SK-N-MC (cell line): ENCODE results near the gene CBX1.
A peak's percentile ranks its signal among the peaks of the same experiment; 100 is the strongest.

Source experiments
- DNase-seq: peaks from one replicate; pipeline ENCODE4 v3.0.0-alpha.2; 2011; ENCODE audit warnings: low read depth, low spot score
- H3K27ac ChIP-seq: fragments of 200-600 bp; sonication (generic); 2 replicates; pipeline ENCODE4 v1.5.1; 2016; ENCODE audit warnings: mixed run types
- H3K36me3 ChIP-seq: fragments of 200-600 bp; sonication (generic); 2 replicates; pipeline ENCODE4 v1.6.1; 2017; ENCODE audit warnings: antibody characterized with exemption, low read length, mixed read lengths; ENCODE audit not compliant: insufficient read depth
- H3K4me3 ChIP-seq: fragments of 200-600 bp; sonication (generic); 2 replicates; pipeline ENCODE4 v1.5.1; 2016
- H3K9ac ChIP-seq: fragments of 200-600 bp; sonication (generic); 2 replicates; pipeline ENCODE4 v1.8.0; 2017; ENCODE audit warnings: mixed run types, mixed read lengths; ENCODE audit not compliant: insufficient read length
- H3K9me3 ChIP-seq: fragments of 200-600 bp; sonication (generic); 2 replicates; pipeline ENCODE4 v1.6.1; 2017; ENCODE audit warnings: low read depth, mild to moderate bottlenecking, antibody characterized with exemption, low read length, moderate library complexity, mixed read lengths
- EZH2 ChIP-seq: fragments of 200-600 bp; sonication (generic); IDR thresholded peaks from one replicate; pipeline ENCODE4 v1.6.1; 2017; ENCODE audit warnings: antibody characterized with exemption
- FOXP2 ChIP-seq: optimal IDR thresholded peaks from 2 replicates; pipeline ENCODE3; 2011; ENCODE audit warnings: mild to moderate bottlenecking, moderate library complexity; ENCODE audit not compliant: insufficient read depth; ENCODE audit errors: extremely low read length, control extremely low read depth
- POLR2AphosphoS5 ChIP-seq: IDR thresholded peaks from 2 replicates; pipeline ENCODE4 v1.6.1; 2012; ENCODE audit warnings: mild to moderate bottlenecking, low read depth, low read length, borderline replicate concordance

CBX1 gene

GRCh38 chr17:48143629-48144028 is 42.4 kb upstream of the CBX1 start:
- H3K27ac ChIP-seq: no peak overlapping the region
- no peak overlapping the region for H3K4me3 ChIP-seq
- DNase-seq: no peak
- H3K36me3 ChIP-seq: no peaks in the 10 kb centered on the region
- no peak overlapping the region for H3K9ac ChIP-seq
- no peaks in the 10 kb centered on the region for H3K9me3 ChIP-seq
- TF ChIP-seq FOXP2: no peak
- no peak for TF ChIP-seq EZH2
- TF ChIP-seq POLR2AphosphoS5: no peak

- H3K9ac ChIP-seq: no peak overlapping the region
- TF ChIP-seq POLR2AphosphoS5 (no peak), EZH2 (no peak), FOXP2 (no peak)
- H3K4me3 ChIP-seq: no peak overlapping the region
- H3K9me3 ChIP-seq: no peaks in the 10 kb centered on the region
- H3K36me3 ChIP-seq: no peaks in the 10 kb centered on the region
- H3K27ac ChIP-seq: no peak overlapping the region
- no peak for DNase-seq
These were observed 38.7 kb upstream of the CBX1 start for GRCh38 chr17:48139944-48140343.

GRCh38 chr17:48137656-48138055 is 36.4 kb upstream of the CBX1 start:
- Histone ChIP-seq H3K27ac (no peak overlapping the region), H3K9ac (no peak overlapping the region), H3K4me3 (no peak overlapping the region), H3K36me3 (no peaks in the 10 kb centered on the region), H3K9me3 (no peaks in the 10 kb centered on the region)
- DNase-seq: no peak
- TF ChIP-seq FOXP2 (no peak), POLR2AphosphoS5 (no peak), EZH2 (no peak)

GRCh38 chr17:48134912-48135480 is 33.7 kb upstream of the CBX1 start:
- no peak overlapping the region for H3K9ac ChIP-seq
- H3K27ac ChIP-seq: no peak overlapping the region
- TF ChIP-seq FOXP2: no peak
- TF ChIP-seq POLR2AphosphoS5: no peak
- TF ChIP-seq EZH2: no peak
- DNase-seq: no peak
- H3K36me3 ChIP-seq: no peaks in the 10 kb centered on the region
- H3K9me3 ChIP-seq: no peaks in the 10 kb centered on the region
- H3K4me3 ChIP-seq: no peak overlapping the region

- Histone ChIP-seq H3K27ac (no peak overlapping the region), H3K36me3 (no peaks in the 10 kb centered on the region), H3K4me3 (no peak overlapping the region), H3K9ac (no peak overlapping the region), H3K9me3 (no peaks in the 10 kb centered on the region)
- no peak for DNase-seq
- TF ChIP-seq EZH2 (no peak), FOXP2 (no peak), POLR2AphosphoS5 (no peak)
These were observed 31.1 kb upstream of the CBX1 start for GRCh38 chr17:48132385-48132784.

- Histone ChIP-seq H3K4me3 (no peak overlapping the region), H3K36me3 (no peaks in the 10 kb centered on the region), H3K27ac (no peak overlapping the region), H3K9me3 (no peaks in the 10 kb centered on the region), H3K9ac (no peak overlapping the region)
- peak; percentile 57 for DNase-seq
- no peak for TF ChIP-seq POLR2AphosphoS5
- TF ChIP-seq FOXP2: no peak
- TF ChIP-seq EZH2: no peak
These were observed 30.0 kb upstream of the CBX1 start for GRCh38 chr17:48131216-48131824.

GRCh38 chr17:48129981-48130380 is 28.7 kb upstream of the CBX1 start:
- no peak overlapping the region for H3K4me3 ChIP-seq
- H3K27ac ChIP-seq: no peak overlapping the region
- no peak overlapping the region for H3K9ac ChIP-seq
- H3K9me3 ChIP-seq: no peaks in the 10 kb centered on the region
- no peak for DNase-seq
- TF ChIP-seq EZH2 (no peak), POLR2AphosphoS5 (no peak), FOXP2 (no peak)
- no peaks in the 10 kb centered on the region for H3K36me3 ChIP-seq

- TF ChIP-seq EZH2: no peak
- TF ChIP-seq POLR2AphosphoS5: no peak
- no peak for TF ChIP-seq FOXP2
- no peak overlapping the region for H3K27ac ChIP-seq
These were observed 27.1 kb upstream of the CBX1 start for GRCh38 chr17:48128400-48128799.

GRCh38 chr17:48127371-48128051 is 26.2 kb upstream of the CBX1 start:
- Histone ChIP-seq H3K9me3 (no peaks in the 10 kb centered on the region), H3K27ac (no peak overlapping the region), H3K4me3 (no peak overlapping the region), H3K9ac (no peak overlapping the region), H3K36me3 (no peaks in the 10 kb centered on the region)
- TF ChIP-seq POLR2AphosphoS5: no peak
- no peak for TF ChIP-seq EZH2
- no peak for TF ChIP-seq FOXP2
- DNase-seq: no peak

More at GRCh38 chr17:48128400-48128799, 27.1 kb upstream of the CBX1 start:
- no peak overlapping the region for H3K9ac ChIP-seq
- no peaks in the 10 kb centered on the region for H3K9me3 ChIP-seq
- no peak overlapping the region for H3K4me3 ChIP-seq
- no peaks in the 10 kb centered on the region for H3K36me3 ChIP-seq
- DNase-seq: no peak
